Colonic mucosa (tissue), 4 donors: ENCODE measurements around the gene IGDCC3. TPM values are rescaled to one million over a fixed set of nuclear protein-coding genes. Genes with fewer than 3 reads are reported as not detected.

Experiments
- DNase-seq: peaks from one replicate; pipeline ENCODE4 v3.0.0-alpha.2; 2020
- H3K27ac ChIP-seq: fragments of 200-600 bp; one replicate; pipeline ENCODE4 v1.8.0; 2021
- H3K27me3 ChIP-seq: fragments of 200-600 bp; one replicate; pipeline ENCODE4 v1.8.0; 2021
- H3K36me3 ChIP-seq: fragments of 200-600 bp; one replicate; pipeline ENCODE4 v1.8.0; 2021
- H3K4me1 ChIP-seq: fragments of 200-600 bp; one replicate; pipeline ENCODE4 v1.8.0; 2021; ENCODE audit warnings: mild to moderate bottlenecking
- H3K4me3 ChIP-seq: fragments of 200-600 bp; one replicate; pipeline ENCODE4 v1.8.0; 2021
- H3K9ac ChIP-seq, 2 donors: one replicate each; pipeline ENCODE4 v1.7.0; 2013; ENCODE audit warnings: control low read depth in 2 of 2, low read depth in 2 of 2, low read length in 2 of 2
- H3K9me3 ChIP-seq: fragments of 200-600 bp; one replicate; pipeline ENCODE4 v1.8.0; 2021
- CTCF ChIP-seq: fragments of 200-600 bp; IDR thresholded peaks from one replicate; pipeline ENCODE4 v1.8.0; 2022; ENCODE audit warnings: antibody characterized with exemption, mild to moderate bottlenecking
- intact Hi-C: fragments of 100-400 bp; cut with DNase I; formaldehyde crosslinking; loops from one replicate; pipeline ENCODE4 v1.14.1; 2022
- total RNA-seq, 2 donors: library from RNA; stranded (reverse); fragmentation: NEBNext Ultra II Directional in 1 of 2; extraction: Animal tissue kit (Norgen Biotek cat#: 25700) in 1 of 2; gene quantifications; one replicate each; pipeline ENCODE4 v1.2.1, GENCODE V29; 2021
- donor health status: healthy.
- donor health status: DM: no; HTN: no; CAD: no.
- donor health status: DM: no; HTN: no; CAD: no.

IGDCC3 gene
- total RNA-seq, 2 donors from 2014 or later: 0.12 TPM; not detected in 1

- no peak for TF ChIP-seq CTCF
- DNase-seq: no peak
- no peaks in the 10 kb centered on the region for H3K9me3 ChIP-seq
- H3K9ac ChIP-seq: no peak overlapping the region
- no peak overlapping the region for H3K4me3 ChIP-seq
- intact Hi-C loops: no loop called here
- H3K4me1 ChIP-seq: no peaks in the 10 kb centered on the region
- no peaks in the 10 kb centered on the region for H3K27me3 ChIP-seq
- H3K27ac ChIP-seq: no peak overlapping the region
- H3K36me3 ChIP-seq: no peaks in the 10 kb centered on the region
Measured at GRCh38 chr15:65312400-65312916, 65.3 kb downstream of the IGDCC3 start.

GRCh38 chr15:65311760-65312159 lies 66.0 kb downstream of the IGDCC3 start:
- no peak overlapping the region for H3K4me3 ChIP-seq
- no peaks in the 10 kb centered on the region for H3K36me3 ChIP-seq
- no peak for TF ChIP-seq CTCF
- no peaks in the 10 kb centered on the region for H3K27me3 ChIP-seq
- no peaks in the 10 kb centered on the region for H3K4me1 ChIP-seq
- H3K9ac ChIP-seq: no peak overlapping the region
- H3K27ac ChIP-seq: no peak overlapping the region
- no peaks in the 10 kb centered on the region for H3K9me3 ChIP-seq
- intact Hi-C loops: no loop called here
- DNase-seq: no peak

GRCh38 chr15:65310431-65311137 lies 67.2 kb downstream of the IGDCC3 start:
- Histone ChIP-seq H3K4me1 (no peaks in the 10 kb centered on the region), H3K27ac (no peak overlapping the region), H3K9me3 (no peaks in the 10 kb centered on the region), H3K4me3 (no peak overlapping the region), H3K36me3 (no peaks in the 10 kb centered on the region), H3K27me3 (no peaks in the 10 kb centered on the region), H3K9ac (no peak overlapping the region)
- intact Hi-C loops: no loop called here
- DNase-seq: no peak
- no peak for TF ChIP-seq CTCF

DNA sequence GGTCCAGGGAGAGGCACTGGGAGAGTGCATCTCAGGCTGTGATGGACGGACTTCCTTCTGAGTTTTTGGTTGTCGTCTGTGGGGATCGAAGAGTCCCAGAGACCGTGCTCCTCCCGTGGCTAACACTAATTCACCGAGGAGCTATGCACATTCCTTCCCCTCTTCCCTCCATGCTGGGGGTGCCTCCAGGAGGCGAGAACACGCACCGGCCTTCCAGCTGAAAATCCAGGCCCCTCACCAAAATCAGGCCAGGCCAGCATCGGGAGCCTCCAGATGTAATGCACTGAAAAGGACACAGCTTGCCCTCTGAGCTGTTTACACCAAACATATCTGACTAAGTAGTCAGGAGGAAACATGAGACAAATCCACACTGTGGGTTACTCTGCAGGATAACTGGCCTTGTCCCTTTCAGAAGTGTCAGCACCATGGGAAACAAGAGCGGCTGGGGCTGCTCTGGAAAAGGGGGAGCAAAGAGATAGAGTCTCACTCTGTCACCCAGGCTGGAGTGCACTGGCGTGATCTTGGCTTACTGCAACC lies 67.9 kb downstream of the IGDCC3 start:
- H3K9me3 ChIP-seq: no peaks in the 10 kb centered on the region
- H3K9ac ChIP-seq: no peak overlapping the region
- H3K4me3 ChIP-seq: no peak overlapping the region
- no peaks in the 10 kb centered on the region for H3K27me3 ChIP-seq
- TF ChIP-seq CTCF: no peak
- no peaks in the 10 kb centered on the region for H3K4me1 ChIP-seq
- no peak overlapping the region for H3K27ac ChIP-seq
- no peaks in the 10 kb centered on the region for H3K36me3 ChIP-seq
- intact Hi-C loops: no loop called here
- no peak for DNase-seq

- no peak overlapping the region for H3K4me3 ChIP-seq
- intact Hi-C loops: no loop called here
- no peaks in the 10 kb centered on the region for H3K9me3 ChIP-seq
- no peak for TF ChIP-seq CTCF
- DNase-seq: no peak
- no peak overlapping the region for H3K27ac ChIP-seq
- no peak overlapping the region for H3K9ac ChIP-seq
- no peaks in the 10 kb centered on the region for H3K36me3 ChIP-seq
- peaks cover 4% of the 10 kb centered on the region for H3K4me1 ChIP-seq
- H3K27me3 ChIP-seq: no peaks in the 10 kb centered on the region
Measured at GRCh38 chr15:65307978-65308377, 69.8 kb downstream of the IGDCC3 start.
